ENCODE data around the gene UBXN7.
"Not testable (repeated sequence)": the region's sequence is repeated elsewhere in the genome, so short reads cannot be mapped to it uniquely, and the experiment has no call there.

UBXN7 gene

DNA sequence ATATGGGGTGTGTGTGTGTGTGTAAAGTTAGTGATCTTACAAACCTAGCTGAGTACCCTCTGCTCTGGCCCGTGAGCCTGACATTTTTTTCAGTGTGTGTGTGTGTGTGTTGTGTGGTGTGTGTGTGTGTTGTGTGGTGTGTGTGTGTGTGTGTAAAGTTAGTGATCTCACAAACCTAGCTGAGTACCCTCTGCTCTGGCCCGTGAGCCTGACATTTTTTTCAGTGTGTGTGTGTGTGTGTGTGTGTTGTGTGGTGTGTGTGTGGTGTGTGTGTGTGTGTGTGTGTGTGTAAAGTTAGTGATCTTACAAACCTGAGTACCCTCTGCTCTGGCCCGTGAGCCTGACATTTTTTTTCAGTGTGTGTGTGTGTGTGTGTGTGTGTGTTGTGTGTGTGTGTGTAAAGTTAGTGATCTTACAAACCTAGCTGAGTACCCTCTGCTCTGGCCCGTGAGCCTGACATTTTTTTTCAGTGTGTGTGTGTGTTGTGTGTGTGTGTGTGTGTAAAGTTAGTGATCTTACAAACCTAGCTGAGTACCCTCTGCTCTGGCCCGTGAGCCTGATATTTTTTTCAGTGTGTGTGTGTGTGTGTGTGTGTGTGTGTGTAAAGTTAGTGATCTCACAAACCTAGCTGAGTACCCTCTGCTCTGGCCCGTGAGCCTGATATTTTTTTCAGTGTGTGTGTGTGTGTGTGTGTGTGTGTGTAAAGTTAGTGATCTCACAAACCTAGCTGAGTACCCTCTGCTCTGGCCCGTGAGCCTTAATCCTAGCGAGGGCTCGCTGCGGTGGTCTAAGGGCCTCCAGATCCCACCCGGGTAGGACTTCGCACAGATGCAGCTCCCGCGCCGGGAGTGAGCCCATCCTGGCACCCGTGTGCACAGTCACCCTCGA lies 115.2 kb downstream of the UBXN7 start:
- DNase-seq (ENCODE audit: low read depth): peak; percentile 40

DNA sequence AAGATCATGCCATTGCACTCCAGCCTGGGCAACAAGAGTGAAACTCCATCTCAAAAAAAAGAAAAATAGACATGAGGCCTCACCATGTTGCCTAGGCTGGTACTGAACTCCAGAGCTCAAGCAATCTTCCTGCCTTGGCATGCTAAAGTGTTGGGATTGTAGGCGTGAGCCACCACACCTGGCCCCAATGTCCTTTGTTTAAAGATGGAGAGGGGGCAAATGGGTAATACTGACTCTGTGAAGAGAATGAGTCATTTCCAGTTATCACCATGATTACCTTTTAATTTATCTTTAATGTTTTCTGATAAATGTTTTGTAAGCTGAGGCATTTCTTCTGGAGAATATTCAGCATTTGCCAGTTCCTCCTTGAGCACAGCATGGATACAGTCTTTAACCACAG lies 116.4 kb downstream of the UBXN7 start:
- DNase-seq (ENCODE audit: low read depth): no peak

DNA sequence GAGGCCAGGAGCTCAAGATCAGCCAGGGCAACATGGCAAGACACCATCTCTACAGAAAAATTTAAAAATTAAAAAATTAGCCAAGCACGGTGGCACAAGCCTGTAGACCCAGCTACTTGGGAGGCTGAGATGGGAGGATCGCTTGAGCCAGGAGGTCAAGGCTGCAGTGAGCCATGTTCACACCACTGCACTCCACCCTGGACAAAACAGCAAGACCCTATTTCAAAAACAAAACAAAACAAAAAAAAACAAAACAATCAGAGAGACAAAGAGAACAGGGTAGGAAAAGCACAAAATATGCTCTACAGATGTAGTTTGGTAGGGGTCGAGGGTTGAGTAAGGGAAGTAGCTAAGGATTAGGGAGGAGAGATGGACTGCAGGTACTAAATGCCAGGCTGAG lies 117.6 kb downstream of the UBXN7 start:
- DNase-seq (ENCODE audit: low read depth): no peak

DNA sequence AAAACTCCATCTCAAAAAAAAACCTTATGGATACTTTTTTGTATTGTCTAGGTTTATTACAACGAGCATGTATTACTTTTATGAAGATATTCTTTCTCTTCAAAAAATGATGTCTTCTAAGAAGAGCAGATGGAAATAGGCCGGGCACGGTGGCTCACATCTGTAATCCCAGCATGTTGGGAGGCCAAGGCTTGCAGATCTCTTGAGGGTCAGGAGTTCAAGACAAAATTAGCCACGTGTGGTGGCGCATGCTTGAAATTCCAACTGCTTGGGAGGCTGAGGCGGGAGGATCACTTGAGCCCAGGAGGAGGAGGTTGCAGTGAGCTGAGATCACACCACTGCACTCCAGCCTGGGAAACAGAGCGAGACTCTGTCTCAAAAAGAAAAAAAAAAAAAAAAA lies 118.1 kb downstream of the UBXN7 start:
- DNase-seq (ENCODE audit: low read depth): not testable (repeated sequence)

DNA sequence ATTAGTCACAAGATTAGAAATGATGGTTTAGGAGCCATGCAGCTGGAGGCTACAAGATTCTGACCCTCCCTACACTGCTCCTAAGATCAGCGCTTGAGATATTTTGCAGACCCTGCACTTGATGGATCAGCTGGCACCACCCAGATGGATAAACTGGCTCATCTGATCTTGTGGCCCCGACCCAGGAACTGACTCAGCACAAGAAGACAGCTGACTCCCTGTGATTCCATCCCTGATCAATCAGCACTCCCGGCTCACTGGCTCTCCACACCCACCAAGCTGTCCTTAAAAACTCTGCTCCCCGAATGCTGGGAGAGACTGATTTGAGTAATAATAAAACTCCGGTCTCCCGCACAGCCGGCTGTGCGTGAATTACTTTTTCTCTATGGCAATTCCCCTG lies 129.3 kb downstream of the UBXN7 start:
- DNase-seq (ENCODE audit: low read depth): not testable (repeated sequence)

DNA sequence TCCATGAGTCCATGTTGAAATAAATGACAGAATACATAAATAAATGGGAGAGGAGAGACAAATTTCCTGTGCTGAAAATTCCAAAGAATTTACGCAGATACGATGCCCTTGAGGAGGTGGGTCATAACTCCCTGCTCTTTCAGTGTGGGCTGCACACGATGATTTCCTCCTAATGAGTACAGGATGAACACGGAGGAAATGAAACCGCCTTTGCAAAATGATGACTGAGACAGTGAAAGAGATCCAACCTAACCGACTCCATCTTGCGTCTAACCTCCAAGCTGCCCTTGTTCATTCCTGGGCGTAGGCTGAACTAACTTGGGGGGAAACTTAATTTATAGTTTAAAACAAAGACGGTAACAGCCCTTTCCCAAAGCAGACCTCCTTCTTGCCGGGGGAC lies 129.7 kb downstream of the UBXN7 start:
- not testable (repeated sequence) for DNase-seq (ENCODE audit: low read depth)

DNA sequence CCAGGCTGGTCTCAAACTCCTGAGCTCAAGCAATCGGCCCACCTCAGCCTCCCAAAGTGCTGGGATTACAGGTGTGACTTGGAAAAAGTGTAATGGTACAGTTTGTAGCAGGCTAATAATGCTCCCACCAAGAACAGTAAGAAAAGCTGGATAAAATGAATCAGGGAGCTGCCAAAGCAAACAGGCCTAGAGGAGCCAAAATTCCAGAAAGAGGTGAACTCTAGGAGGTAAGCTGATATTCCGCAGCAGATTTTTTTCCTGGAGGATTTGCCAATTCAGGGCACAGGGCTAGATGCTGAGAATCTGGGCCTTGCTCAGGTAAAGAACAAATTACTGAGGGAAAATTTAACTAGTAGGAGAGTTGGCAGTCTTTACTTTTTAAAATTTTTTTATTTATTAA lies 133.7 kb downstream of the UBXN7 start:
- DNase-seq (ENCODE audit: low read depth): no peak
